ENCODE results near the gene MMADHC.
"Not testable (repeated sequence)": the region's sequence is repeated elsewhere in the genome, so short reads cannot be mapped to it uniquely, and the experiment has no call there.

Gene MMADHC

GRCh38 chr2:149594411-149594810 is 6.8 kb upstream of the MMADHC start:
- DNase-seq, result no peak

GRCh38 chr2:149587950-149588487 is 444 bp upstream of the MMADHC start:
- DNase-seq, result no peak

GRCh38 chr2:149586898-149587219 is 716 bp downstream of the MMADHC start:
- DNase-seq, result no peak

GRCh38 chr2:149586063-149586462 is 1.5 kb downstream of the MMADHC start:
- DNase-seq, result no peak

GRCh38 chr2:149585166-149585885 is 2.2 kb downstream of the MMADHC start:
- no peak for DNase-seq

GRCh38 chr2:149579972-149580882 is 7.3 kb downstream of the MMADHC start:
- no peak for DNase-seq

GRCh38 chr2:149577269-149577668 is 10.3 kb downstream of the MMADHC start:
- no peak for DNase-seq

GRCh38 chr2:149575752-149576151 is 11.8 kb downstream of the MMADHC start:
- no peak for DNase-seq

- DNase-seq, result no peak
These were observed 12.3 kb downstream of the MMADHC start for GRCh38 chr2:149575277-149575676.

- DNase-seq, result no peak
These were observed 13.8 kb downstream of the MMADHC start for GRCh38 chr2:149573760-149574159.

GRCh38 chr2:149572102-149572953 is 15.2 kb downstream of the MMADHC start:
- DNase-seq, result no peak

GRCh38 chr2:149568138-149568537 is 19.4 kb downstream of the MMADHC start:
- no peak for DNase-seq

- no peak for DNase-seq
These were observed 20.9 kb downstream of the MMADHC start for GRCh38 chr2:149566652-149567051.

- not testable (repeated sequence) for DNase-seq
These were observed 21.9 kb downstream of the MMADHC start for GRCh38 chr2:149565625-149566024.

GRCh38 chr2:149564983-149565382 is 22.6 kb downstream of the MMADHC start:
- DNase-seq, result no peak

GRCh38 chr2:149564097-149564496 is 23.5 kb downstream of the MMADHC start:
- DNase-seq, result no peak

- no peak for DNase-seq
These were observed 25.3 kb downstream of the MMADHC start for GRCh38 chr2:149562324-149562723.

GRCh38 chr2:149561309-149561926 is 26.2 kb downstream of the MMADHC start:
- DNase-seq, result peak; percentile 2

- no peak for DNase-seq
These were observed 28.1 kb downstream of the MMADHC start for GRCh38 chr2:149559341-149560068.

GRCh38 chr2:149556452-149556851 is 31.1 kb downstream of the MMADHC start:
- no peak for DNase-seq

GRCh38 chr2:149552830-149553229 is 34.7 kb downstream of the MMADHC start:
- DNase-seq, result no peak

- no peak for DNase-seq
These were observed 35.3 kb downstream of the MMADHC start for GRCh38 chr2:149552226-149552625.

Measured in NCI-H1092 (cell line).